ENCODE results near the gene TMEM165.
A peak's percentile ranks its signal among the peaks of the same experiment; 100 is the strongest.

Gene TMEM165

GRCh38 chr4:55398966-55399365, 3.2 kb downstream of the TMEM165 start:
- H3K27ac ChIP-seq (ENCODE audit: low read depth, low read length): peak overlapping the region; percentile 95
- H3K27me3 ChIP-seq (ENCODE audit: control insufficient read depth in 5 of 5, insufficient read depth in 4 of 5, low read length in 5 of 5): no peaks in the 10 kb centered on the region
- no peaks in the 10 kb centered on the region for H3K9me3 ChIP-seq (ENCODE audit: control insufficient read depth in 5 of 5, low read length in 5 of 5)
- peak overlapping the region; percentile 25 to 81 (median 57) for H3K4me3 ChIP-seq (ENCODE audit: low read depth in 1 of 5, low read length in 5 of 5)
- H3K9ac ChIP-seq (ENCODE audit: low read length in 5 of 5): peak overlapping the region in 2 of 5 donors; percentile 97 to 98
- H3K4me1 ChIP-seq (ENCODE audit: control insufficient read depth in 5 of 5, insufficient read depth in 5 of 5, low read length in 5 of 5): peaks cover 2 to 41% (median 32%) of the 10 kb centered on the region in 5 donors
- H3K36me3 ChIP-seq (ENCODE audit: control insufficient read depth in 5 of 5, insufficient read depth in 5 of 5, low read length in 5 of 5): peaks cover 2 to 10% (median 8%) of the 10 kb centered on the region in 5 donors

GRCh38 chr4:55399581-55399980, 3.8 kb downstream of the TMEM165 start:
- H3K36me3 ChIP-seq (ENCODE audit: control insufficient read depth in 5 of 5, insufficient read depth in 5 of 5, low read length in 5 of 5): peaks cover 2 to 10% (median 8%) of the 10 kb centered on the region in 5 donors
- peak overlapping the region in 2 of 5 donors; percentile 25 to 57 for H3K4me3 ChIP-seq (ENCODE audit: low read depth in 1 of 5, low read length in 5 of 5)
- H3K27me3 ChIP-seq (ENCODE audit: control insufficient read depth in 5 of 5, insufficient read depth in 4 of 5, low read length in 5 of 5): no peaks in the 10 kb centered on the region
- H3K27ac ChIP-seq (ENCODE audit: low read depth, low read length): peak overlapping the region; percentile 95
- peak overlapping the region in 2 of 5 donors; percentile 15 to 39 for H3K9ac ChIP-seq (ENCODE audit: low read length in 5 of 5)
- H3K9me3 ChIP-seq (ENCODE audit: control insufficient read depth in 5 of 5, low read length in 5 of 5): no peaks in the 10 kb centered on the region
- H3K4me1 ChIP-seq (ENCODE audit: control insufficient read depth in 5 of 5, insufficient read depth in 5 of 5, low read length in 5 of 5): peaks cover 2 to 41% (median 32%) of the 10 kb centered on the region in 5 donors

GRCh38 chr4:55405073-55405472, 9.3 kb downstream of the TMEM165 start:
- H3K4me1 ChIP-seq (ENCODE audit: control insufficient read depth in 5 of 5, insufficient read depth in 5 of 5, low read length in 5 of 5): peaks cover 0 to 27% (median 20%) of the 10 kb centered on the region in 5 donors
- no peaks in the 10 kb centered on the region for H3K27me3 ChIP-seq (ENCODE audit: control insufficient read depth in 5 of 5, insufficient read depth in 4 of 5, low read length in 5 of 5)
- no peaks in the 10 kb centered on the region for H3K9me3 ChIP-seq (ENCODE audit: control insufficient read depth in 5 of 5, low read length in 5 of 5)
- H3K36me3 ChIP-seq (ENCODE audit: control insufficient read depth in 5 of 5, insufficient read depth in 5 of 5, low read length in 5 of 5): peaks cover 2 to 28% (median 27%) of the 10 kb centered on the region in 5 donors
- H3K27ac ChIP-seq (ENCODE audit: low read depth, low read length): no peak overlapping the region
- H3K4me3 ChIP-seq (ENCODE audit: low read depth in 1 of 5, low read length in 5 of 5): no peak overlapping the region
- H3K9ac ChIP-seq (ENCODE audit: low read length in 5 of 5): no peak overlapping the region

- Histone ChIP-seq H3K36me3 (ENCODE audit: control insufficient read depth in 5 of 5, insufficient read depth in 5 of 5, low read length in 5 of 5) (peaks cover 0 to 28% (median 25%) of the 10 kb centered on the region in 5 donors), H3K9me3 (ENCODE audit: control insufficient read depth in 5 of 5, low read length in 5 of 5) (no peaks in the 10 kb centered on the region), H3K27ac (ENCODE audit: low read depth, low read length) (no peak overlapping the region), H3K4me3 (ENCODE audit: low read depth in 1 of 5, low read length in 5 of 5) (no peak overlapping the region), H3K4me1 (ENCODE audit: control insufficient read depth in 5 of 5, insufficient read depth in 5 of 5, low read length in 5 of 5) (peaks cover 0 to 23% (median 16%) of the 10 kb centered on the region in 5 donors), H3K9ac (ENCODE audit: low read length in 5 of 5) (no peak overlapping the region), H3K27me3 (ENCODE audit: control insufficient read depth in 5 of 5, insufficient read depth in 4 of 5, low read length in 5 of 5) (no peaks in the 10 kb centered on the region)
These were observed 10.8 kb downstream of the TMEM165 start for GRCh38 chr4:55406545-55406944.

- H3K9ac ChIP-seq (ENCODE audit: low read length in 5 of 5): no peak overlapping the region
- H3K27me3 ChIP-seq (ENCODE audit: control insufficient read depth in 5 of 5, insufficient read depth in 4 of 5, low read length in 5 of 5): no peaks in the 10 kb centered on the region
- peaks cover 0 to 33% (median 28%) of the 10 kb centered on the region in 5 donors for H3K36me3 ChIP-seq (ENCODE audit: control insufficient read depth in 5 of 5, insufficient read depth in 5 of 5, low read length in 5 of 5)
- peaks cover 0 to 23% (median 16%) of the 10 kb centered on the region in 5 donors for H3K4me1 ChIP-seq (ENCODE audit: control insufficient read depth in 5 of 5, insufficient read depth in 5 of 5, low read length in 5 of 5)
- no peak overlapping the region for H3K27ac ChIP-seq (ENCODE audit: low read depth, low read length)
- no peak overlapping the region for H3K4me3 ChIP-seq (ENCODE audit: low read depth in 1 of 5, low read length in 5 of 5)
- no peaks in the 10 kb centered on the region for H3K9me3 ChIP-seq (ENCODE audit: control insufficient read depth in 5 of 5, low read length in 5 of 5)
These were observed 11.4 kb downstream of the TMEM165 start for GRCh38 chr4:55407119-55407518.

- H3K9me3 ChIP-seq (ENCODE audit: control insufficient read depth in 5 of 5, low read length in 5 of 5): no peaks in the 10 kb centered on the region
- peaks cover 0 to 33% (median 28%) of the 10 kb centered on the region in 5 donors for H3K36me3 ChIP-seq (ENCODE audit: control insufficient read depth in 5 of 5, insufficient read depth in 5 of 5, low read length in 5 of 5)
- peaks cover 0 to 23% (median 16%) of the 10 kb centered on the region in 5 donors for H3K4me1 ChIP-seq (ENCODE audit: control insufficient read depth in 5 of 5, insufficient read depth in 5 of 5, low read length in 5 of 5)
- no peak overlapping the region for H3K27ac ChIP-seq (ENCODE audit: low read depth, low read length)
- H3K27me3 ChIP-seq (ENCODE audit: control insufficient read depth in 5 of 5, insufficient read depth in 4 of 5, low read length in 5 of 5): no peaks in the 10 kb centered on the region
- H3K4me3 ChIP-seq (ENCODE audit: low read depth in 1 of 5, low read length in 5 of 5): no peak overlapping the region
- no peak overlapping the region for H3K9ac ChIP-seq (ENCODE audit: low read length in 5 of 5)
These were observed 12.0 kb downstream of the TMEM165 start for GRCh38 chr4:55407764-55408163.

- peaks cover 0 to 30% (median 22%) of the 10 kb centered on the region in 5 donors for H3K36me3 ChIP-seq (ENCODE audit: control insufficient read depth in 5 of 5, insufficient read depth in 5 of 5, low read length in 5 of 5)
- peak overlapping the region in 1 of 5 donors; percentile 62 for H3K9ac ChIP-seq (ENCODE audit: low read length in 5 of 5)
- no peaks in the 10 kb centered on the region for H3K27me3 ChIP-seq (ENCODE audit: control insufficient read depth in 5 of 5, insufficient read depth in 4 of 5, low read length in 5 of 5)
- H3K4me3 ChIP-seq (ENCODE audit: low read depth in 1 of 5, low read length in 5 of 5): peak overlapping the region in 2 of 5 donors; percentile 11 to 44
- H3K4me1 ChIP-seq (ENCODE audit: control insufficient read depth in 5 of 5, insufficient read depth in 5 of 5, low read length in 5 of 5): peaks cover 0 to 21% (median 16%) of the 10 kb centered on the region in 5 donors
- no peaks in the 10 kb centered on the region for H3K9me3 ChIP-seq (ENCODE audit: control insufficient read depth in 5 of 5, low read length in 5 of 5)
- no peak overlapping the region for H3K27ac ChIP-seq (ENCODE audit: low read depth, low read length)
These were observed 13.9 kb downstream of the TMEM165 start for GRCh38 chr4:55409468-55410171.

- no peak overlapping the region for H3K27ac ChIP-seq (ENCODE audit: low read depth, low read length)
- peaks cover 3 to 31% (median 19%) of the 10 kb centered on the region in 5 donors for H3K36me3 ChIP-seq (ENCODE audit: control insufficient read depth in 5 of 5, insufficient read depth in 5 of 5, low read length in 5 of 5)
- H3K27me3 ChIP-seq (ENCODE audit: control insufficient read depth in 5 of 5, insufficient read depth in 4 of 5, low read length in 5 of 5): no peaks in the 10 kb centered on the region
- no peaks in the 10 kb centered on the region for H3K9me3 ChIP-seq (ENCODE audit: control insufficient read depth in 5 of 5, low read length in 5 of 5)
- H3K4me1 ChIP-seq (ENCODE audit: control insufficient read depth in 5 of 5, insufficient read depth in 5 of 5, low read length in 5 of 5): peaks cover 0 to 21% (median 16%) of the 10 kb centered on the region in 5 donors
- H3K4me3 ChIP-seq (ENCODE audit: low read depth in 1 of 5, low read length in 5 of 5): no peak overlapping the region
- H3K9ac ChIP-seq (ENCODE audit: low read length in 5 of 5): no peak overlapping the region
These were observed 14.7 kb downstream of the TMEM165 start for GRCh38 chr4:55410431-55410830.

- no peaks in the 10 kb centered on the region for H3K9me3 ChIP-seq (ENCODE audit: control insufficient read depth in 5 of 5, low read length in 5 of 5)
- no peak overlapping the region for H3K9ac ChIP-seq (ENCODE audit: low read length in 5 of 5)
- H3K27me3 ChIP-seq (ENCODE audit: control insufficient read depth in 5 of 5, insufficient read depth in 4 of 5, low read length in 5 of 5): no peaks in the 10 kb centered on the region
- H3K4me1 ChIP-seq (ENCODE audit: control insufficient read depth in 5 of 5, insufficient read depth in 5 of 5, low read length in 5 of 5): peaks cover 0 to 21% (median 15%) of the 10 kb centered on the region in 5 donors
- peaks cover 11 to 35% (median 18%) of the 10 kb centered on the region in 5 donors for H3K36me3 ChIP-seq (ENCODE audit: control insufficient read depth in 5 of 5, insufficient read depth in 5 of 5, low read length in 5 of 5)
- H3K27ac ChIP-seq (ENCODE audit: low read depth, low read length): no peak overlapping the region
- H3K4me3 ChIP-seq (ENCODE audit: low read depth in 1 of 5, low read length in 5 of 5): no peak overlapping the region
These were observed 15.9 kb downstream of the TMEM165 start for GRCh38 chr4:55411621-55412020.

GRCh38 chr4:55416176-55416575, 20.4 kb downstream of the TMEM165 start:
- no peaks in the 10 kb centered on the region for H3K9me3 ChIP-seq (ENCODE audit: control insufficient read depth in 5 of 5, low read length in 5 of 5)
- no peaks in the 10 kb centered on the region for H3K27me3 ChIP-seq (ENCODE audit: control insufficient read depth in 5 of 5, insufficient read depth in 4 of 5, low read length in 5 of 5)
- H3K9ac ChIP-seq (ENCODE audit: low read length in 5 of 5): no peak overlapping the region
- peaks cover 0 to 5% (median 0%) of the 10 kb centered on the region in 5 donors for H3K4me1 ChIP-seq (ENCODE audit: control insufficient read depth in 5 of 5, insufficient read depth in 5 of 5, low read length in 5 of 5)
- H3K27ac ChIP-seq (ENCODE audit: low read depth, low read length): no peak overlapping the region
- H3K36me3 ChIP-seq (ENCODE audit: control insufficient read depth in 5 of 5, insufficient read depth in 5 of 5, low read length in 5 of 5): peaks cover 22 to 58% (median 38%) of the 10 kb centered on the region in 5 donors
- no peak overlapping the region for H3K4me3 ChIP-seq (ENCODE audit: low read depth in 1 of 5, low read length in 5 of 5)
